Midbrain (tissue), 1 donor: ENCODE measurements around the gene SLC38A3.
"Not testable (repeated sequence)": the region's sequence is repeated elsewhere in the genome, so short reads cannot be mapped to it uniquely, and the experiment has no call there.

Source experiments
- DNase-seq: peaks from one replicate; lab custom pipeline; 2025; lab: John Stamatoyannopoulos, UW

SLC38A3 gene

DNA sequence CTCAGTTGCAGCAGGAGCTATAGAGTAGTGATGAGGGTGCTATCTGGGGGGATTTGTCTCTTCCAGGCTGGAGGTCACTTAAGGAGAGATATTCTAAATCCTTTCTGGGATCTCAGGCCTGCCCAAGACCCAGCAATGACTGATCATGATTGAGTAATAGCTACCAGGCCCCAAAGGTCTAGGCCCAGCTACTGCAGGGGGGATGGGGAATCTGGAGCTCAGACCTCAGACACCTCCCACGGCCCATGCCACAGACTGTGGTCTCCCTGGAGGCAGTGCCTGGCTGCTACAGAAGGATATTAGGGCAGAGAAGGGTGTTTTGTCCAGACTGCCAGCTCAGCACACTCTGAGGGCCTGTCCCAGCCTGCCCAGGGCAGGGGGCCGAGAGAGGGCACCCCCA, 6.9 kb downstream of the SLC38A3 start:
- DNase-seq, result no peak

DNA sequence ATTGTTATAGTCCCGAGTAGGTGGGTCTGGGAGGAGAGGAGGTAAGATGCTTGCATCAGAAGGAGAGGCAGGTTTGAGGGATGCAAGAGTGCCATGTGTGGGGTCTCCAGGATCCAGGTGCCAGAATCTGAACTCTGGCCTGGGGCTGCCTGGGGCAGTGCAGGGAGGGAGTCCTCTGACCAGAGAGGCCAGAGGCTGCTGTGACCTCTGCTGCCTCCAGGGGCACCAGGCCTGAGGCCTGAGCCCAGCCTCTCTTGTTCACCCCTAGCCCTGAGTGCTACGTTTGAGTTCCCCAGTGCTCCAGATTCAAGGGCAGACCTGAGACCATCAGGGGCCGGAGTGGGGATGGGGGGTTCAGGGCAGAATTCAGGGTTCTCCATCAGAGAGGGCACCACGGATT, 7.4 kb downstream of the SLC38A3 start:
- DNase-seq, result no peak

DNA sequence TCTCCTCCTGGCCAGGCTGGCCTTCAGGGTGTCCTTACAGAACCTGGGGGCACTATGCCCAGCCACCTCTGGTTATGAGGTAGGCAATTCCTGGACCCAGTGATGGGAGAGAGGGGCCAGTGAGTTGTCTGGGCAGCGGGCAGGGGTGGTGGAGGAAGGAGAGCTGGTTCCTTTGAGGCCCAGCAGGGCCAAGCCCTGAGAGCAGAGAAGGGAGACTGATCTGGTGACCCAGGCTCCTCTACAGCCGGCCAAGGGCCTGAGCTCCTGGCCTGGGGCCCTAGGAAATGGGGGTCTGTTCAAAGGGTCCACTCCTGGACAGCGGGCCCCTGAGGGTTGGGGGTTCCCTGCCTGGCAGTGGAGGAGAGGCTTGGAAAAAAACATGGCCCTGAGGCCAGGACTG, 7.9 kb downstream of the SLC38A3 start:
- DNase-seq, result no peak

DNA sequence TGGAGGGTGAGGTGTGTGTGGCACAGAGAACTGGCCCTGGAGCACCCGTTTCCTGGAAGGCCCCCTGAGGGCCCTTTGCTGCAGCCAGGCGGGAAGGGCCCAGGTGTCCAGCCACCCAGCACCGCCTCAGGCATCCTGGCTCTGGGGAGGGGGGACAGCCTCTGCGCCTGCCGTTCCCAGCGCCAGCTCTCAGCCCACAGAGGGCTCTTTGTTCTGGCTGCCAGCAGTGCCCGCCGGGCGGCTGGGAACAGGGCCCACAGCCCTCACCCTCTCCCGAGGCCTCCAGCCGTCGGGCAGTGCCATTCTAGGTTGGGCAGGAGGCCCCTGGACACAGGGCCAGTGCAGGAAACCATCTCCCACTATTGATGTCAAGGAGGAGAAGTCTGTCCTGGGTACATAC, 8.3 kb downstream of the SLC38A3 start:
- peak; percentile 94 for DNase-seq

DNA sequence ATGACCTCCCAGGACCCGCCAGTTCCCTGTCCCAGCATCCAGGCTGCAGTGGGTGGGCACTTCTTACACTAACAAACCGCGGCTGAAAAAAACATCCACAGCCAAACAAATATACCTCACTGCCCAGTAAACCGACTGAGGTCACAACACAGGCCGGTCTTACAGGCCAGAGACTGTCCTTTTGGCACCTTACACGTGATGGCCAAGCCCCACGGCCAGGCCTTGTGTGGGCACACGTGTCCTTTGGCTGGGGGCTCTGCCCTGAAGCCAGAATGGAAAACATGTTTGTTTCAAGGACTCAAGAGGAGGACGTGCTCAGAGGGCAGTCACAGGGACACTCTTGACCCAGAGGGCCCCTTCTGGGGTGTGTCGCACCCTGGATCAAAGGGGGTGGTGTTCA, 9.8 kb downstream of the SLC38A3 start:
- no peak for DNase-seq

DNA sequence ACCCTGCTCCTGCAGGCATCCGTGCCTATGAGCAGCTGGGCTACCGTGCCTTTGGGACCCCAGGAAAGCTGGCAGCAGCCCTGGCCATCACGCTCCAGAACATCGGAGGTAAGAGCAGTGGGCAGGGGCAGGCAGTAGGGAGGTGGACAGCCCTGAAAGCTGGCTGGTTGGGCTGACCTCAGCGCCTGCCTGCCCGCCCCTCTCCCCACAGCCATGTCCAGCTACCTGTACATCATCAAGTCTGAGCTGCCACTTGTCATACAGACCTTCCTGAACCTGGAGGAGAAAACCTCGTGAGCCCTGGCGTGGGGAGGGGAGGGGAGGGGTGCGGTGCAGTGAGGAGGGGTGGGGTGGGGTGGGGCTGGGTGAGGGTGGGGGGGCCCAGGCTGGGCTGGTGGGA, 10.5 kb downstream of the SLC38A3 start:
- no peak for DNase-seq

DNA sequence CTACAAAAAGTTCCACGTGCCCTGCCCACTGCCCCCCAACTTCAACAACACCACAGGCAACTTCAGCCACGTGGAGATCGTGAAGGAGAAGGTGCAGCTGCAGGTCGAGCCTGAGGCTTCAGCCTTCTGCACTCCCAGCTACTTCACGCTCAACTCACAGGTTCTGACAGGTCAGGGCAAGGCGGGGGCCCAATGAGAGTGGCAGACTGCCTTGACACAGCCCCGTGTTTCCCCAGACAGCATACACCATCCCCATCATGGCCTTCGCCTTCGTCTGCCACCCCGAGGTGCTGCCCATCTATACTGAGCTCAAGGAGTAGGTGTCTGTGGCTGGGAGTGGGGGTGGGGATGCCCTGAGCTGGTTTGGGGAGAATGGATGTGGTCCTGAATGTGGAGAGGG, 12.6 kb downstream of the SLC38A3 start:
- DNase-seq, result no peak

DNA sequence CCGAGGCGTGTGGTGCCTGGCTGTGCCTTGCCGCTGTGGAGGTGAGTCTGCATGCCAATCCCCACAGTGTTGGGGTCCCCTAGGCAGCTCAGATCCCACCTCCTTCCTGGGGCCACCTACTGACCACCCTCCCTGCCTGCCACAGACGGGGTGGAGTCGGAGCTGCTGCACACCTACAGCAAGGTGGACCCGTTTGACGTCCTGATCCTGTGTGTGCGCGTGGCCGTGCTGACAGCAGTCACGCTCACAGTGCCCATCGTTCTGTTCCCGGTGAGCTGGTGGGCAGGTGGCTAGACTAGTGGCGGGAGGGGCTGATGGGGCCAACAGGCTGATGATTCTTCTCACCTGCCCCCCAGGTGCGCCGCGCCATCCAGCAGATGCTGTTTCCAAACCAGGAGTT, 13.4 kb downstream of the SLC38A3 start:
- no peak for DNase-seq

DNA sequence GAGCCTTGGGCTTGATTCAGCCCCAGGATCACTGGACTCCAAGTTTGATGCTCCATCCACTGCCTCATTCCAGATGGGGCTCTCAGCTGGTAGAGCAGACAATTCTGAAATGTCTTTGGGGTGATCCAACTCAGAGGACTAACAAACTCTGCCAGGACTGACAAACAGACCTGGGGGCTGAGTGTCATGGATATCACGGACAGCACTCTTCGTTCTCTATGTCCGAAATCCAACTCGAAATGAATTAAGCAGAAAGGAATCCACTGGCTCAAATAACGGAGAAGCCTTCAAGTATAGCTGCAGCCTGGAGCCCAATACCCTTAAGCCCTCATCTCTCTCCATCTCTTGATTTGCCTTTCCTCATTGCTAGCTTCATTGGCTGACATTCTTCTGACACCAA, 14.2 kb downstream of the SLC38A3 start:
- no peak for DNase-seq

DNA sequence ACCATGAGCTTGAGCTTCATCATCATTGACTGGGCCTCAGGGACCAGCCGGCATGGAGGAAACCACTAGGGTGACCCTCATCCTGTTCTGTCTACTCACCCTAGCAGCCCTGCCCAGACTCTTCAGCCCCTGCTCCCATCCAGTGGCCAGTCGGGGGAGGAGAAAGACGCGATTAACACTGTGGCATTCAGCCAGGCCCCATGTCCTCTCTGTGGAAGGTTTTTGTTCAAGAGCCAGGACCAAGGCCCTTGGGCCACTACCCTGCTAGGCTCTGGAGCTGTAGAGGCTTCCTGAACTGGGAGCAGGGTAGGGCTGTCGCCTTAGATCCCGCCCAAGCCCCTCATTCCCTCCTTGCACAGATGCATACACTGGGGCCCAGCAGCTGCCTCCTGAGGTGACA, 15.0 kb downstream of the SLC38A3 start:
- DNase-seq, result no peak

DNA sequence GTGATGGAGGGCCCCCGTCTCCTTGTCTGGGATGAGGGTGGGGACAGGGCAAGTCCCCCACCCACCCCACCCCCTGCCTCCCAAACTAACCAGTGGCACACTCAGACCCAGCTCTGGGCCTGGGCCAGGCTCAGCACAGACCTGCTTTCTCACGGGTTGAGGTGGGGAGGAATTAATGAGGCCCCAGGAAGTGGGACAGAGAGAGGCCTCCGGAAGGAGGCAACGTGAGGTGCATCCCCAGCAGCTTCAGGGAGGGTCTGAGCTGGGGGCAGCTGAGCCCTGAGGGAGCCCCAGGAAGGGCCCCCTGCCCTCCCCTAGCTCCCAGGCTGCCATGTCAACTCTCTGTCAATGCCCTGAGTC, 16.0 kb downstream of the SLC38A3 start:
- DNase-seq, result no peak

DNA sequence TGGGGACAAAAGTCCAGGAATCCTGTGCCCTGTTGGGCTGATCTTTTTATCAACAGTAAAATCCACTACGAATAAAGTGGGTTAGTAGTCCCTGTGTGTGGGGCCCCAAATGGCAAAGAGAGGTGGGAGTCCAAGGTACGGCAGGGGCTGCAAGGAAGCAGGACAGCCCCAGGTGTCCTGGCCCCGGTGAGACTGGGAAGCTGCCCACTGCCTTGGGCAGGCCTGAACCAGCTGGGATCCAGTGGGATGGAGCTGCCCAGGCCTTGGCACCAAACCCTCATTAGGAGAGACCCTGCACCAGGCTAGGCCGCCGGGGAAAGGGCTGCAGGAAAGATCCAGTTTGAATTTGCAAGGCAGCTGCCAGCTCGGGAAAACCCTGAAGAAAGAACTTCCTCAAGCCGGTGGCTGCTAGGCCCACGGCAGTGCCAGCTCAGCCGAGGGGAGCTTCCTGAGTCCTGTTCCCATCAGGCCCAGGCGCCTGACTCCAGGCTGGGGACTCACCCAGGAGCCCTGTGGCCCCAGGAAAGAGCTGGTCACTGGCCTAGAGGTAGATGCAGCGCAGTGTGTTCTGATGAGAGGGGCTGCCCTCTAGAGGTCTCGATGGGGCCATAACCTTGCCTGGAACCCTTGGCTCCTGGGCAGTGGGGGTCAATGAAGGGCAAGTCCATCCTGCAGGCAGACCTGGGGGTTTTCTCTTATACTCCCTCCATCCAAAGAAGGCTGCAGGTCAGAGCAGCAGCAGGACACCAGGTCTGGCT, 16.5 kb downstream of the SLC38A3 start:
- peak; percentile 62 for DNase-seq

DNA sequence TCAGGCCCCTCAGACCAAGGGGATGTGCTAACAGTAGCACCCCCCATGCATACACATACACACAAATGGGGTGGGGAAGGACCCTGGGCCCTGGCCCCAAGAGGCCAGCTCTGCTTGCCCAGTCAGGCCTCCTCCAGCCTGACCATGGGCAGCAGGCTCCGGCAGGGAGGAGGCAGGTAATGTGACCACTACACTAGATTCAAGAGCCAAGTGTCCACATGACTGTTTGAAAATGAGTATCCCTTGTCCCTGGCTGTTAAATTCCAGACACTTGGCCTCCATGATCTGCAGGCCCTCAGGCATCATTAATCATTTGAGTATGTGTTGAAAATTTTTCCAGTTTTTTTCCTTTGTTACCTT, 17.1 kb downstream of the SLC38A3 start:
- DNase-seq, result no peak

DNA sequence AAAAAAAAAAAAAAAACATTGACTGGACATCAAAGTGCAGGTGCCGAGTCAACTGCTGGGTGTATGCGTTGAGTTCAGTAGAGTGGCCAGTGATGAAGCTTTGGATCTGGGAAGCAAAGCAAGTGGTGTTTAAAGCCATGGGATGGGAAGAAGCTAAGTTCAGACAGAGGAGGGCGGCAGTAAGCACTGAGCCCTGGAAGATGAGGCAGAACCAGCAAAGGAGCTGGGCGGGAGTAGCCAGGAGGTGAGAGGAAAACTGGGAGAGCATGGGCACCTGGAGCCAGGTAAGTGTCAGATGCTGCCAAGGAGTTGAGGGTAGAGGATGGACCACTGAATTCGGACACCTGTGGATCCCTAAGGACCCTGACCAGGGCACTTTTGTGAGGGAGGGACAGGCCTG, 19.6 kb downstream of the SLC38A3 start:
- DNase-seq, result no peak

DNA sequence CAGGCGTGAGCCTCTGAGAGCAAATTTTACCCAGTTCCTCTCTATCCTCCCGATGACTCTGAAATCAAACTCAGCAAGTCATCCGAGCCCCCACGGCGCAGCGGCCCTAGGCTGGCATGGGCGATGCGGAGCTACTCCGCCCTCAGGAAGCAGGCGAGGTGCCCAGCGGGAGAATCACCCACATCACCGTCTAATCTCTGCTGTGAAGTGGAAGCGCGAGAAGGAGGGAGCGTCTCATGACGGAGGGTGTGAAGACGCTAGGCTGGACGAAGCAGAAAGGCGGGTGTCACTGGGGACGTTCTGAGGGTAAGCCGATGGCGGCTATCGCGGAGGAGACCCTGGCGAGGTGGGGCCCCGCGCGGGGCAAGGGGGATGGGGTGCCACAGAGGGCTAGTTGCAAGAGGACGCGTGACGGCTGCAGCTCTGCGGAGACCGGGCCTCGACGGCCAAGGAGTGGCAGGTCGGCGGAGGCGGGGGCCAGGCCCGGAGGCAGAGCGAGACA, 21.9 kb downstream of the SLC38A3 start:
- peak; percentile 42 for DNase-seq

DNA sequence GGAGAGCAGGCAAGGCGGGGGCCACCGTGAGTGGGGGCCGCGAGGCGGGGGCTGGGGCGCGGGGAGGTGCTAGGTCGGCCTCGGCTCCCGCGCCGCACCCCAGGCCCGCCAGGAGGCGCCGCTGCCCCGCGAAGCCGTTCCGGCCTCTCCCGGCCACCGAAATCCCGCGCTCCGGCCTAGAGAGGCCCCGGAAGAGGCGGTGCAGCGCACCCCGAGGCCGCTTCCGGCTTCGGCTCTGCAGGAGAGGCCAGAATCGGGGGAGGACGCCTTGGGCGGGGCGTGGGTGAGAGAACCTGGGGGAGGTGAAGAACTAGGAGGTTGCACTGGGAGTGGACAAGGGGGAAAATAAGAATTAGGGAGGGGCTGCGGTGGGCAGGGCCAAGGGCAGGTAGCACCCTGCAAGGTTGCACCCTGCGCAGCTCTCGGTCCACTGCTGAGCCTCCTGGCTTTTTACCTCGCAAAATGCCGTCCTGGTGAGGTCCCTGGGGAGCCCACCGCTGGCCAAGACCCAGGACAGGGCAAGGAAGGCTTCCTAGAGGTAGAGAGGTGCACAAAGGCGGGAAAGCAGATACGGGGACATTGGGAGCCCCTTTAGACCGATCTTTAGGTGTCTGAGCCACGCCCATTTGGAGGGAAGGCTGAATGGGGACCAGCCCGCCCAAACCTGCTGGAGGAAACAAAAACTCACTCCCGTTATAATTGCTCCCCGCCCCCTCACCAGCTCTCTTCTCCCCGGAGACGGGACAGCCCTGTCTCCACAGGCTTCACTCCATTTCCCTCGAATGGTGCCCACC, 22.5 kb downstream of the SLC38A3 start:
- DNase-seq, result peak; percentile 93

DNA sequence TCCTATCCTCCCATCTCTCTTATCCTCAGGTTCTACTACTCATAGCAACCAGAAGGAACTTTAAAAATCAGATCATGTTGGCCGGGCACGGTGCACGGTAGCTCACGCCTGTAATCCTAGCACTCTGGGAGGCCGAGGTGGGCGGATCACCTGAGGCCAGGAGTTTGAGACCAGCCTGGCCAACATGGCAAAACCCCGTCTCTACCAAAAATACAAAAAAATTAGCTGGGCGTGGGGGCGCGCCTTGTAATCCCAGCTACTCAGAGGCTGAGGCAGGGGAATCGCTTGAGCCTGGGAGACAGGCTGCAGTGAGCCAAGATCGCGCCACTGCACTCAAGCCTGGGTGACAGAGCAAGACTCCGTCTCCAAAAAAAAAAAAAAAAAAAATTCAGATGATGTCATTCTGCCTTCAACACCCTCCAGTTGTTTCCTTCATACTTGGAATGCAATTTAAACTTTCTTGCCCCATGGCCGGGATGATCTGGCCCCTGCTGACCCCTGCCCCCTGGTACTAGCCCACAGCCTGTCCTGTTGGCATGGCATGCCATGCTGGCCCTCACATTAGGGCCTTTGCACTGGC, 23.2 kb downstream of the SLC38A3 start:
- not testable (repeated sequence) for DNase-seq

DNA sequence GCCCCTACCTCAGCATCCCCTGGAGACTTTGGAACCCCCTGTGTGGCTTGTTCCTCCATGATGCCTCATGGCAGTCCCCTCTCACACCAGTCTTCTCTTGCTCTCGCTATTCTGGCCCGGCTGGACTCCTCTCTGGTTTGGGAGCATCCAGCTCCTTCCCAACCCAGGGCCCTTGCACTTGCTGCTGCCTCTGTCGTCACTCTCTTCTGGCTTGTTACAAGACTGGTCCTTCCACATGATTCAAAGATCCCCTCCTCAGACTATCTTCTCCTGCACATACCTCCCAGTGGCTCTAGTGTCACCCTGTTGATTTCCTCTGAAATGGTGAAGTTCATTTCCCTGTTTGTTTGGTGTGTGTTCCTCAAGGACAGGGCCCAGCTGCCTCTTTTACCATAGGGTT, 24.4 kb downstream of the SLC38A3 start:
- DNase-seq, result no peak

DNA sequence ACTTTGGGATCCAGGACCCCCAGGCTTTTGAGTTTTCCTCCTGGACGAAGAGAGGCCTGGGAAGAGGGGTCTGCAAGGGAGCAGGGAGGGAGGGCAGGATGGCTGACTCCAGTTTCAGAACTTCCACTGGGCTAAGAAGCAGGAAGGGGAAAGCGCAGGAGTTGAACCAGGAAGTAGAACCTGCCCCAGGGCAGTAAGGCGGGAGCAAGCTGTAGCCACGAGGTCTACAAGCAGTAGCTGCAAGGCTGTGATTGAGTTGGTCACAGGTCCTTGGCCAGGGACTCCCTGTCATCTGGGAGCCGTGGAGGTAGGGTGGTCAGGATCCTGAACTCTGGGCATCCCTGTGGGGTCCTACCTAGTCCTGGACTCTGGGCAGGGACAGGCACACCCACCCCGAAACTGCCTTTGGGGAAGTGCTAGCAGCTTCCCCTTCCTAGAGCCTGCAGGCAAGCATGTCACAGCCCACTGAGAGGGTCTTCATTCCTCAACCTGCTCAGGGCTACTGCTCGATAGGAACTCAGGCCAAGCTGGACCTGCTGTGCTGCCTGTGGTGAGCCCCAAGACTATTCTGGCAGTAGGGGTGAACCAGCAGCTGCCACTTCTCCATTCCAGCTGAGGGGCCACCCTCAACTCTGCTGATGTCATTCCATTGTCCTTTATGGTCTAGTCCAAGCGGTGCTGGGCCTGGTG, 25.2 kb downstream of the SLC38A3 start:
- DNase-seq, result no peak

DNA sequence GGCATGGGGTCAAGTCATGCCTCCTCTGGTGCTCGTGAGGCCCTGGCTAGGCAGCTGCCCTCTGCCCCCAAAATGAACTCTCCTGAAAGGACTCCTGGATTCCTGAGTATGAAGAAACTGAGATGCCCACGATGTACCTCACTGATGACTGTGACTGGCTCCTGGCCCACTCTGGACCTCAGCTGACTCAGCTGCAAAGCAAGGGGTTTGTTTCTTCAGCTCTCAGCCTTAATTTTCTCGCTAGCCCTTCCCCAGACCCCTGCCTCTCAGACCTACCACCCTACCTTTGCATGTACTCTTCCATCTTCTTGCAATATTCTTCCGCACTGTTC, 25.7 kb downstream of the SLC38A3 start:
- DNase-seq, result no peak

DNA sequence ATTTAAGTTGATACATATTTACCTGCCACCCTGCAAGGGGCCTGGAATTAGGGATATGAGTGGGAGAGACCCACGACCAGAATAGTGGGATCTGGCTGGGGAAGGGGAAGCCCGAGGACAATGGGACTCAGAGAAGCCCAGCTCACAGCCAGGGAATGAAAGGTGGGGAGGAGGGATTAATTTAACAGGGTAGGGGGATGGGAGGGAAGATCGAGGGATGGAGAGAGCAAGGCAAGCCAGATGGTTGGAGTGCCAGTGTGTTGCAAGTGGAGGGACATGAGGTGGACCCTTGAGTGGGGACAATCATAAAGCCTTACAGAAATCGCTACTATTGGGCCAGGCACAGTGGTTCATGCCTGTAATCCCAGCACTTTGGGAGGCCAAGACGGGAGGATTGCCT, 26.5 kb downstream of the SLC38A3 start:
- DNase-seq, result no peak

DNA sequence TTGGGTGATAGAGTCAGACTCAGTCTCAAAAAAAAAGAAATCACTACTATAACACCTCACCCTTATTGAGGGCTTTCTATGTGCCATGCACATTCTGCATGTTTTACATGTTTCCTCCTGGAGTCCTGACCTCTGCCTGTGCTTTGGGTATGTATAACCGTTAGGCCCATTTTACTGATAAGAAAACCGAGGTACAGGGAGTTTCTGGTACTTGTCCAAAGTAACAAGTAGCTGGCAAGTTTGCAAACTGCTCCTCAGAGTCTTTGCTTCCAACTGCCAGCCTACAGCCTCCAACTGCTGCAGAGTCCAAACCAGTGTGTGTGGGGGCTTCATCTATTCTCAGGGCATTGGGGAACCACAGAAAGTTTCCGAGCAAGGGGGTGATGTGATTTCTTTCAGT, 27.2 kb downstream of the SLC38A3 start:
- DNase-seq, result no peak

DNA sequence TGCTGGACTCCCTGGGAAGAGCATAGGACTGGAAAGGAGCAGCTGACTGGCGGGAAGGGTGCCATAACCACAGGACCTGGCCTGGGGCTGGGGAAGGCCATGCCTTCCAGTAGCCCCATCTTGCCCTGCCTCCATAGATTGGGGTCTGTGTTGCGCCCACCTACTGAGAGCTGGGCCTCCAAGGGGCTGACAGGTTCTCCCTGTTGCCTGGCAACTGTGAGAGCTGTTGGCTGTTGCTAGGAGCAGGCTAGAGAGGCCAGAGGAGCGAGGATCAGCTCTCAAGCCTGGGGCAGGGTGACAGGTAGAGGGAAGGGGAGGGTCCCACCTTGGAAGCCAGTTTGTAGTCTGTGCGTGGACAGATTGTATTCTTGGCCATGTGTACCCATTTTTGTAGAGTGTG, 28.1 kb downstream of the SLC38A3 start:
- DNase-seq, result no peak
